HCT116 (cell line): ENCODE measurements around the gene NXF3. TPM values are rescaled to one million over a fixed set of nuclear protein-coding genes. Genes with fewer than 3 reads are reported as not detected.

Experiments used
- total RNA-seq: library from RNA; stranded (reverse); gene quantifications from one replicate; pipeline ENCODE4 v1.2.1, GENCODE V29; 2021; ENCODE audit not compliant: unreplicated experiment

Gene NXF3
- total RNA-seq, 1 experiment from 2014 or later = 0.25 TPM

Other genes with a start within 250 kb of the NXF3 start
- 0.84 TPM for gene RAB40AL, start 155.9 kb downstream of the NXF3 start, total RNA-seq
- gene BEX1, start 29.0 kb downstream of the NXF3 start, total RNA-seq = not detected
- gene BEX4, start 122.0 kb upstream of the NXF3 start, total RNA-seq = 0.91 TPM
- gene TCEAL8, start 162.0 kb upstream of the NXF3 start, total RNA-seq = 37.3 TPM
- gene TCEAL5, start 183.6 kb upstream of the NXF3 start, total RNA-seq = not detected
- gene BEX2, start 217.8 kb upstream of the NXF3 start, total RNA-seq = 35.7 TPM
- 0.20 TPM for gene TCEAL7, start 237.1 kb upstream of the NXF3 start, total RNA-seq